C4-2B (cell line): ENCODE results near the gene FAM3B.

ENCODE experiments used
- CTCF ChIP-seq: fragments of 450-650 bp; conservative IDR thresholded peaks from 2 replicates; pipeline ENCODE4 v1.5.1; 2017; ENCODE audit warnings: mild to moderate bottlenecking
- ZFX ChIP-seq: fragments of 450-650 bp; IDR thresholded peaks from 2 replicates; pipeline ENCODE4 v1.6.1; 2017

- TF ChIP-seq CTCF (no peak), ZFX (no peak)
Measured at GRCh38 chr21:41369105-41369919, 52.7 kb downstream of the FAM3B start.
